ENCODE data around the gene DAZAP2.

Gene DAZAP2

DNA sequence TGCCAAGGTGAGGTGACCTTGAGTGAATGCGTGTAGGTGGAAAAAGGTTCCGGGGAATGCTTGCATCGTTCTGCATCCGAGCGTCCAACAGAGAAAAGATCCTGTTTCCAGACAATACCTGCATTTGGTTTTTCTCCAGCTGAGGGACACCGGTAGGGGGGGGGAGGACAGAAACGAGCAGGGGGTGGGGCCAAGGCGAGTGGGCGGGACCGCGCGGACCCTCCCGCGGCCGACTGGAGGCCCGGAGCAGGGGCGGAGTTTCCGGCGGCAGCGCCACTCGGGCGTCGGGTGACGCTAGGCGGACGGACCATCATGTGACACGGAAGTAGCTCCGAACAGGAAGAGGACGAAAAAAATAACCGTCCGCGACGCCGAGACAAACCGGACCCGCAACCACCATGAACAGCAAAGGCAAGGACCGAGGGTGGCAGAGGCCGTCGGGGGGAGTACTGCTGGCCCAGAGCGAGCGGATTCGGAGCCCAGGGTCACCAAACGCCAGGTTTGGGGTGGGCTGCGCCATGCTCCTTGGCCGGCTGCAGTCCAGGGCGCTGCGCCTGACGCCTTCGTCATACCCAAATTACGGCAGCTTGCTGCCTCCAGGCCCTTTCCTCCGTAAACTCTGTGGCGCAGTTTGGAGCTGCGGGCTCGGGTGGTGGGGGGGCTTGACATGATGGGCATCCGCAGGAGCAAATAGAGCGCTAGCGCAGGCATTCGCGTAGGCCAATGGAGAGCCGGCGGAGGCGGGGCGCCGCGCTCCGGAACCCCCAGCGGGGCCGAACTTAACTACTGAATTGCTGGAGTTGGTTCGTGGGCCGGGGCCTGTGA, at the start of gene DAZAP2:
Gene DAZAP2 (plus strand): TSS at position 317 of the 825 bp plus-strand sequence. CDS start 82 bp downstream, at position 399.
- POLR2A ChIA-PET: interaction anchor here (0.8 to 2.3 kb wide), 16 partner anchors 10 to 474 kb away, joined by 3 to 21 read pairs (median 4); partner anchors contain the start of genes CSRNP2, LETMD1, POU6F1 and SLC11A2
- DNase-seq (ENCODE audit: extremely low spot score): peak; percentile 95

DNA sequence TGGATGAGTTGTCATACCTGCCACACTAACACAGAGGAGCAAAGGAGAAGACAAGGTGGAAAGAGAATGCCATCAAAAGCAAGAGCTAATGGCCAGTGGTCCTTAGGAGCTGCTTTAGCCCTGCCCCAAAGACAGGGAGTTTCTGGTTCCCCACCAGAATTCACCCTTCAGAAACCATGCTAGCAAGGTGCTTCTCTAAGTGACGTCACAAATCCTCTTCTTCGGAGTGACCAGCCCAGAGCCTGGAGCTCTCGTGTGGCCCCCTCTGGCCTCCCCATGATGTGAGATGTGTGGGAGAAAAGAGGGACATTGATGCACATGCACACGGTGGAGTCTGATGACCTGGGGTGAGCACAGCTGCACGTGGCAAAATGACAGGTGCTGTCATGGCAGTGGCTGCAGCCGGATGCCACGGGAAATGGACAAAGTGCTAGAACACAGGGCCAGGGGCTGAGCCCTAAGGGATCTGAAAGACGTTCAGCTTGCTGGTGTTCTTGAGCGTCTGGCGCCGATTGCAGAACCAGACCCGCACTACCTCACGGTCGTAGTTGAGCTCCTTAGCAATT, 48.8 kb upstream of the DAZAP2 start:
- ChIA-PET POLR2A (interaction anchor here (1.0 kb wide), 1 partner anchor 28 kb away, joined by 3 read pairs; the partner anchor contains the start of gene POU6F1), CTCF (no interaction called here)
- TF ChIP-seq L3MBTL2 (conservative IDR thresholded peaks at IDR 0.05): no peak
- no peak for TF ChIP-seq CTBP1 (IDR thresholded peaks at IDR 0.05; ENCODE audit: borderline replicate concordance)
- no peak for TF ChIP-seq TARDBP (IDR thresholded peaks at IDR 0.05)
- TF ChIP-seq ZNF384 (IDR thresholded peaks at IDR 0.05): no peak
- no peak for TF ChIP-seq FOXM1 (IDR thresholded peaks at IDR 0.05; ENCODE audit: borderline replicate concordance)
- no peak for TF ChIP-seq SP1 (IDR thresholded peaks at IDR 0.05)
- TF ChIP-seq SUZ12 (IDR thresholded peaks at IDR 0.05): no peak
- TF ChIP-seq FOXK2 (IDR thresholded peaks at IDR 0.05): no peak
- TF ChIP-seq BHLHE40 (IDR thresholded peaks at IDR 0.05; ENCODE audit: borderline replicate concordance): no peak
- TF ChIP-seq HDGF (IDR thresholded peaks at IDR 0.05; ENCODE audit: borderline replicate concordance): no peak
- TF ChIP-seq, protein P1, sequence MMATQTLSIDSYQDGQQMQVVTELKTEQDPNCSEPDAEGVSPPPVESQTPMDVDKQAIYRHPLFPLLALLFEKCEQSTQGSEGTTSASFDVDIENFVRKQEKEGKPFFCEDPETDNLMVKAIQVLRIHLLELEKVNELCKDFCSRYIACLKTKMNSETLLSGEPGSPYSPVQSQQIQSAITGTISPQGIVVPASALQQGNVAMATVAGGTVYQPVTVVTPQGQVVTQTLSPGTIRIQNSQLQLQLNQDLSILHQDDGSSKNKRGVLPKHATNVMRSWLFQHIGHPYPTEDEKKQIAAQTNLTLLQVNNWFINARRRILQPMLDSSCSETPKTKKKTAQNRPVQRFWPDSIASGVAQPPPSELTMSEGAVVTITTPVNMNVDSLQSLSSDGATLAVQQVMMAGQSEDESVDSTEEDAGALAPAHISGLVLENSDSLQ (IDR thresholded peaks at IDR 0.05): no peak
- TF ChIP-seq ARNT (IDR thresholded peaks at IDR 0.05): no peak
- no peak for TF ChIP-seq LEF1 (IDR thresholded peaks at IDR 0.05; ENCODE audit: borderline replicate concordance)
- no peak for DNase-seq (ENCODE audit: extremely low spot score)

More for the DNA sequence above, at the start of gene DAZAP2:
- TF ChIP-seq BHLHE40 (IDR thresholded peaks at IDR 0.05; ENCODE audit: borderline replicate concordance) (no peak), FOXM1 (IDR thresholded peaks at IDR 0.05; ENCODE audit: borderline replicate concordance) (no peak), NFRKB (IDR thresholded peaks at IDR 0.05) (no peak), FOXK2 (IDR thresholded peaks at IDR 0.05) (no peak), SP1 (IDR thresholded peaks at IDR 0.05) (no peak), ELF4 (IDR thresholded peaks at IDR 0.05) (peak; percentile 92), FOXA1 (IDR thresholded peaks at IDR 0.05) (no peak), L3MBTL2 (conservative IDR thresholded peaks at IDR 0.05) (peak; percentile 63), CTBP1 (IDR thresholded peaks at IDR 0.05; ENCODE audit: borderline replicate concordance) (no peak), HDGF (IDR thresholded peaks at IDR 0.05; ENCODE audit: borderline replicate concordance) (no peak), ZNF384 (IDR thresholded peaks at IDR 0.05) (no peak), ARNT (IDR thresholded peaks at IDR 0.05) (no peak), TARDBP (IDR thresholded peaks at IDR 0.05) (no peak), SUZ12 (IDR thresholded peaks at IDR 0.05) (no peak)
- TF ChIP-seq, protein P1 (IDR thresholded peaks at IDR 0.05): peak; percentile 99
- CTCF ChIA-PET: interaction anchor here (0.6 to 0.9 kb wide), 2 partner anchors 14 to 783 kb away, joined by 3 to 4 read pairs; no protein-coding TSS in a partner anchor

DNA sequence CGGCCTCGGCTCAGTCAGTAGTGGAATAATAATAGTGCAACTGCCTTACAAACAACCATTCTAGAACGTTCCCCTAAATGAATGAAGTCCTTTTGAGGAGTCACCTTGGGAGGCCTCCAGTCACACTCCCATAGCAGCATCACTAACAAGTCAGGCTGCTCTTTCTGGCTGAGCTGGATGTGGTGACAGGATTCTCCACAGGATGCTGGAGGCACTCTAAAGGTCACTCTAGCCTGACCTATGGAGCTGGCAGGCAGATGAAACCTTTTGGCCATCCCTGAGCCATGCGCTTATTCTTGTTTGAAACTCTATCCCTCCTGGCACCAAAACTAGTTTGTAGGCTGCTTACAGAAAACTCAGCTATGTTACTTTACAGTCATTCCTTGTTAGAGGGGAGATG, 47.8 kb upstream of the DAZAP2 start:
- no peak for DNase-seq (ENCODE audit: extremely low spot score)
- TF ChIP-seq ZNF384 (IDR thresholded peaks at IDR 0.05): no peak
- ChIA-PET CTCF (no interaction called here), POLR2A (no interaction called here)

- no peak for TF ChIP-seq SP1 (IDR thresholded peaks at IDR 0.05)
- no peak for TF ChIP-seq L3MBTL2 (conservative IDR thresholded peaks at IDR 0.05)
- TF ChIP-seq ZNF384 (IDR thresholded peaks at IDR 0.05): no peak
- TF ChIP-seq HDGF (IDR thresholded peaks at IDR 0.05; ENCODE audit: borderline replicate concordance): no peak
- no peak for TF ChIP-seq LEF1 (IDR thresholded peaks at IDR 0.05; ENCODE audit: borderline replicate concordance)
- TF ChIP-seq FOXM1 (IDR thresholded peaks at IDR 0.05; ENCODE audit: borderline replicate concordance): no peak
- TF ChIP-seq ARNT (IDR thresholded peaks at IDR 0.05): no peak
- TF ChIP-seq, protein P1 (IDR thresholded peaks at IDR 0.05): no peak
- TF ChIP-seq ELF4 (IDR thresholded peaks at IDR 0.05): no peak
- TF ChIP-seq SUZ12 (IDR thresholded peaks at IDR 0.05): no peak
- no peak for TF ChIP-seq FOXA1 (IDR thresholded peaks at IDR 0.05)
- TF ChIP-seq BHLHE40 (IDR thresholded peaks at IDR 0.05; ENCODE audit: borderline replicate concordance): no peak
- TF ChIP-seq FOXK2 (IDR thresholded peaks at IDR 0.05): no peak
- no peak for TF ChIP-seq CTBP1 (IDR thresholded peaks at IDR 0.05; ENCODE audit: borderline replicate concordance)
- no peak for TF ChIP-seq TARDBP (IDR thresholded peaks at IDR 0.05)
- no peak for TF ChIP-seq NFRKB (IDR thresholded peaks at IDR 0.05)
- DNase-seq (ENCODE audit: extremely low spot score): no peak
- ChIA-PET POLR2A (interaction anchor here (1.0 kb wide), 1 partner anchor 18 kb away, joined by 3 read pairs; no protein-coding TSS in a partner anchor), CTCF (no interaction called here)
Measured at GRCh38 chr12:51191516-51192283, 46.9 kb upstream of the DAZAP2 start.

DNA sequence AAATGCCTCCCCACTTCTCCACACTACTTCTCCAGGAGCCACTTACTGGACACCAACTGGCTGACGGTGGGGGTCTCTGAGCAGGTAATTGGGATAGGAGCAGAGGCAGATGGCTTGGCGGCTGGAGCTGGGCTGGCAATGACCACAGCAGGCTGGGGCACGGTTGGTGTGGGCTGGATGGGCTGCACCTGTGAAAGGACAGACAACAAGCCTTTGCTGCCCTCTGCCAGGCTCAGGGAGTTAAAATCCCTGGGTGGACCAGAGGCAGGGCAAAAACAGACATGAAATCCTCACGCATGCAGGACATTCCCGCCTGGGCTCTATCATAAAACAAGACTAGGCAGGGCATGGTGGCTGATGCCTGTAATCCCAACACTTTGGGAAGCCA, 46.3 kb upstream of the DAZAP2 start:
- CTCF ChIA-PET: no interaction called here
- TF ChIP-seq CTBP1 (IDR thresholded peaks at IDR 0.05; ENCODE audit: borderline replicate concordance): no peak
- TF ChIP-seq SUZ12 (IDR thresholded peaks at IDR 0.05): no peak
- no peak for TF ChIP-seq FOXK2 (IDR thresholded peaks at IDR 0.05)
- no peak for TF ChIP-seq TARDBP (IDR thresholded peaks at IDR 0.05)
- POLR2A ChIA-PET: interaction anchor here (1.0 kb wide), 1 partner anchor 18 kb away, joined by 3 read pairs; no protein-coding TSS in a partner anchor
- DNase-seq (ENCODE audit: extremely low spot score): no peak

Data from HEK293T (cell line).